ENCODE data around the gene GIMD1. TPM values are rescaled to one million over a fixed set of nuclear protein-coding genes. Genes with fewer than 3 reads are reported as not detected.
"Not testable (repeated sequence)": the region's sequence is repeated elsewhere in the genome, so short reads cannot be mapped to it uniquely, and the experiment has no call there.

Gene GIMD1
- total RNA-seq, 2 donors from 2014 or later, result not detected

- DNase-seq (ENCODE audit: low spot score in 2 of 2) (no peak), ATAC-seq (no peak)
- Mint-ChIP-seq H3K27ac (no peak overlapping the region), H3K36me3 (peaks cover 4 to 19% of the 10 kb centered on the region in 2 donors), H3K9me3 (no peaks in the 10 kb centered on the region)
Observed at GRCh38 chr4:106325800-106326199, 42.8 kb downstream of the GIMD1 start.

- H3K36me3 Mint-ChIP-seq, result peaks cover 12 to 24% of the 10 kb centered on the region in 2 donors
- ATAC-seq, result no peak
- DNase-seq (ENCODE audit: low spot score in 2 of 2), result no peak
- no peaks in the 10 kb centered on the region for H3K9me3 Mint-ChIP-seq
- no peak overlapping the region for H3K27ac Mint-ChIP-seq
Observed at GRCh38 chr4:106323119-106323518, 45.5 kb downstream of the GIMD1 start.

GRCh38 chr4:106321814-106322213, 46.8 kb downstream of the GIMD1 start:
- ATAC-seq; H3K27ac Mint-ChIP-seq; DNase-seq (ENCODE audit: low spot score in 2 of 2); H3K9me3 Mint-ChIP-seq: not testable (repeated sequence)
- H3K36me3 Mint-ChIP-seq, result peaks cover 12 to 15% of the 10 kb centered on the region in 2 donors

- H3K27ac Mint-ChIP-seq; ATAC-seq; DNase-seq (ENCODE audit: low spot score in 2 of 2); H3K9me3 Mint-ChIP-seq: not testable (repeated sequence)
- peaks cover 12 to 15% of the 10 kb centered on the region in 2 donors for H3K36me3 Mint-ChIP-seq
Observed at GRCh38 chr4:106321168-106321567, 47.4 kb downstream of the GIMD1 start.

- no peaks in the 10 kb centered on the region for H3K9me3 Mint-ChIP-seq
- no peak overlapping the region for H3K27ac Mint-ChIP-seq
- H3K36me3 Mint-ChIP-seq, result peaks cover 12 to 15% of the 10 kb centered on the region in 2 donors
- ATAC-seq (no peak), DNase-seq (ENCODE audit: low spot score in 2 of 2) (no peak)
Observed at GRCh38 chr4:106320235-106320634, 48.3 kb downstream of the GIMD1 start.

GRCh38 chr4:106318511-106318910, 50.1 kb downstream of the GIMD1 start:
- Mint-ChIP-seq H3K36me3 (peaks cover 12 to 15% of the 10 kb centered on the region in 2 donors), H3K9me3 (no peaks in the 10 kb centered on the region), H3K27ac (peak overlapping the region; percentile 27 to 48)
- DNase-seq (ENCODE audit: low spot score in 2 of 2), result no peak
- no peak for ATAC-seq

- Mint-ChIP-seq H3K9me3 (no peaks in the 10 kb centered on the region), H3K36me3 (peaks cover 12 to 15% of the 10 kb centered on the region in 2 donors), H3K27ac (no peak overlapping the region)
- ATAC-seq (no peak), DNase-seq (ENCODE audit: low spot score in 2 of 2) (no peak)
Observed at GRCh38 chr4:106317815-106318214, 50.8 kb downstream of the GIMD1 start.

- ATAC-seq, result no peak
- no peaks in the 10 kb centered on the region for H3K9me3 Mint-ChIP-seq
- no peak for DNase-seq (ENCODE audit: low spot score in 2 of 2)
- peaks cover 12 to 15% of the 10 kb centered on the region in 2 donors for H3K36me3 Mint-ChIP-seq
- no peak overlapping the region for H3K27ac Mint-ChIP-seq
Observed at GRCh38 chr4:106316773-106317409, 51.7 kb downstream of the GIMD1 start.

- ATAC-seq, result peak; percentile 75 to 84
- H3K9me3 Mint-ChIP-seq, result no peaks in the 10 kb centered on the region
- DNase-seq (ENCODE audit: low spot score in 2 of 2), result peak; percentile 78
- H3K27ac Mint-ChIP-seq, result no peak within 1 kb of the TSS
- H3K36me3 Mint-ChIP-seq, result peaks cover 12 to 14% of the 10 kb centered on the region in 2 donors
Observed at GRCh38 chr4:106315968-106316772, 52.4 kb downstream of the GIMD1 start, which contains the start of the genes AIMP1 and TBCK. AIMP1 (plus strand) TSS chr4:106316550; CDS start chr4:106325010, 8,460 bp downstream. TBCK (minus strand) TSS chr4:106316209; CDS start chr4:106308960, 7,249 bp downstream.

- DNase-seq (ENCODE audit: low spot score in 2 of 2), result peak; percentile 43 to 67
- no peak overlapping the region for H3K27ac Mint-ChIP-seq
- ATAC-seq, result peak; percentile 69 to 78
- no peaks in the 10 kb centered on the region for H3K9me3 Mint-ChIP-seq
- H3K36me3 Mint-ChIP-seq, result peaks cover 6 to 8% of the 10 kb centered on the region in 2 donors
Observed at GRCh38 chr4:106315476-106315967, 53.1 kb downstream of the GIMD1 start.

GRCh38 chr4:106314960-106315359, 53.6 kb downstream of the GIMD1 start:
- no peak for DNase-seq (ENCODE audit: low spot score in 2 of 2)
- no peak for ATAC-seq
- Mint-ChIP-seq H3K36me3 (peaks cover under 1 to 2% of the 10 kb centered on the region in 2 donors), H3K9me3 (no peaks in the 10 kb centered on the region), H3K27ac (no peak overlapping the region)

- Mint-ChIP-seq H3K27ac (peak overlapping the region in 1 of 2 donors; percentile 76), H3K36me3 (no peaks in the 10 kb centered on the region), H3K9me3 (no peaks in the 10 kb centered on the region)
- no peak for ATAC-seq
- DNase-seq (ENCODE audit: low spot score in 2 of 2), result no peak
Observed at GRCh38 chr4:106312997-106313522, 55.5 kb downstream of the GIMD1 start.

- Mint-ChIP-seq H3K9me3 (no peaks in the 10 kb centered on the region), H3K27ac (peak overlapping the region in 1 of 2 donors; percentile 76), H3K36me3 (no peaks in the 10 kb centered on the region)
- DNase-seq (ENCODE audit: low spot score in 2 of 2), result no peak
- ATAC-seq, result no peak
Observed at GRCh38 chr4:106312377-106312776, 56.2 kb downstream of the GIMD1 start.

Other genes with a start within 250 kb of the GIMD1 start
- gene TBCK, start 52.6 kb downstream of the GIMD1 start, total RNA-seq, result 10 to 100 TPM; 17.6 to 45.9 TPM
- gene AIMP1, start 52.2 kb downstream of the GIMD1 start, total RNA-seq, result 10 to 100 TPM; 39.1 to 53.6 TPM